Embryonic facial prominence (tissue), 1 donor: Measurements from ENCODE around the gene NFATC3.
A peak's percentile ranks its signal among the peaks of the same experiment; 100 is the strongest.

Source experiments
- DNase-seq: peaks from one replicate; pipeline ENCODE4 v3.0.0-alpha.2; 2016; ENCODE audit errors: extremely low spot score

Gene NFATC3

DNA sequence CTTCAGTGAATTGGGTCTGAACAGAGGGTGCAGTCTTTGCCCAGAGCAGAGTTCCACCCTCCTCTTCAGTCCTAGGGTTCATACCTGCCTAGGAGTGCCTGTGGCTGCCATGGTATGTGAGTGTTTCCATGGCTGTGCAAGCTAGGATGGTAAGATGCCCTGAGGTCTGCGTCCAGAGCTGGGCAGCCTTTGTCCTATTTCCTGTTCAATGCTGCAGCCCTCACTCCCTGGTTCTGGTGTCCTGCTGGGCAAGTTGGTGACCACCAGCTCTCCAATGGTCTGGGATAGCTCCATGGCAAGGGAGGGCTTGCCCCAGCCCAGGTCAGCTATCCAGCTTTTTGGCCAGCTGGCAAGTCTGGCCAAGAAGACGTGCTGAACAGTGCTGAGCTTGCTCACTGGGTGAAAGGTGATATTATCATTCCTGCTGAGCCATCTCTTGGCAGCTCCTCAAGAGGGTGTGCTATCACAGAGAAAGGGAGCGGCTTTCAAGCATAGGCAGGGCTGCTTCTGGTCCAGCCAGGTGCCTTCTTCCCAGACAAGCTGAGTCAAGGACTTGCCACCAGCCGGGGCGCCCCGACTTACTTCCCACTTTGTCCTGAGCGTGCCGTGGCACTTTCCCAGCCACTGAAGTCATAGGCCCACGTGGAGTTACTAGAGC lies 13.0 kb upstream of the NFATC3 start:
- DNase-seq: no peak

DNA sequence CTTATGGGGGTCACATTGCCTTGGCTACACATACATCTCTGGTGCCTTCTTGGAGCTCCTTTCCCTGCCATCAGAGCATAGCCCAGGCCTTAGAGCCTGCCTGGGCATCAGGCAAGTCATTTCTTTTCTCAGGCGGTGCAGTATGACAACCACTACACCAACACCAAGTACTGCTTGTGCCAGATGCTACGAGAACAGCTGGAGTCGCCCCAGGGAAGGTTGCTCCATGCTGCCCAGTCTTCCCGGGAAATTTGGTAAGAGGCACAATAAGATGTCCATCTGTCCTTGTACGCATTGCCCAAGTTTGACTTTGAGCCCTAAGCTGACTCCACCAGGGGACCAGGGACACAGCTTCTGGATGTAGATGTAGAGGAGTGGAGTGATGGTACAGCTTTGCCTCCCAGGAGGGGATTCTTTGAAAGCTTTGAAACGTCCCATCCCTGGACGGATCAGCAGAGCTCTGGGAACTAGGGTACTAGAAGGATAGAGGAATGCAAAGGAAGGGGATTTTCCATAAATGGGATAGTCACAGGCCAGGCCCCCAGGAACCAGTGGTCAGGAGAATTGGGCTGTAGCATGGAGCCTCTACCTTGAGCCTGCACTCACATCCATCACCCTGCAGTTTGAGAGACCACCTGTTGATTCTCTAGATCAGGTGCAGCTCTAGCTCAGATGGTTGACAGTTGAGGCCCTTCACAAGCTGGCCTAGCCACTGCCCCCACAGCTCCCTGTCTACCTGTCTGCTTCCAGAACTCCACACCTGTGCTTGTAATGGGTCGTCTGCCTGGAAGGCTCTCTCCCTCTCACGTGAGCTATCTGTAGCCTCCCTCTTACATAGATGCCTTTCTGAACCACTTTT lies 11.0 kb upstream of the NFATC3 start:
- no peak for DNase-seq

GRCh38 chr16:68074850-68075555 lies 10.2 kb upstream of the NFATC3 start:
- DNase-seq: no peak

DNA sequence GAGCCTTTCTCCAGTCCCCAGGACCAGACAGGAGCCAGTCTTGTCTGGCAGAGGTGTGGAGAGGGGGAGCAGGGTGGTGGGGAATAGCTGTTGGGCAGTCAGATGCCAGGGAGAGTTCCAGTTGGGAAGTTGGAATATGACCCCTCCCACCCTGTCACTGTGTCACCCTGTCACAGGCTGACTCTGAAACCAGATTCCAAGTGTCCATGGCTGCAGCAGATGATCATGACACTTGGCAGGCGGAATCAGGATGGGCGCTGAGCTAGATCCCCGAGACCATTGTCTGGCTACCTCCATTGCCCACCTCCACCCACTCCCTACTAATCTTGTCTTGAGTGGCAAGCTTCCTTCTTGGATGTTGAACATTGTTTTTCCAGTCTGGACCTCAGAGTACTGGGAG lies 9.2 kb upstream of the NFATC3 start:
- DNase-seq: no peak

GRCh38 chr16:68076560-68076959 lies 8.6 kb upstream of the NFATC3 start:
- no peak for DNase-seq

DNA sequence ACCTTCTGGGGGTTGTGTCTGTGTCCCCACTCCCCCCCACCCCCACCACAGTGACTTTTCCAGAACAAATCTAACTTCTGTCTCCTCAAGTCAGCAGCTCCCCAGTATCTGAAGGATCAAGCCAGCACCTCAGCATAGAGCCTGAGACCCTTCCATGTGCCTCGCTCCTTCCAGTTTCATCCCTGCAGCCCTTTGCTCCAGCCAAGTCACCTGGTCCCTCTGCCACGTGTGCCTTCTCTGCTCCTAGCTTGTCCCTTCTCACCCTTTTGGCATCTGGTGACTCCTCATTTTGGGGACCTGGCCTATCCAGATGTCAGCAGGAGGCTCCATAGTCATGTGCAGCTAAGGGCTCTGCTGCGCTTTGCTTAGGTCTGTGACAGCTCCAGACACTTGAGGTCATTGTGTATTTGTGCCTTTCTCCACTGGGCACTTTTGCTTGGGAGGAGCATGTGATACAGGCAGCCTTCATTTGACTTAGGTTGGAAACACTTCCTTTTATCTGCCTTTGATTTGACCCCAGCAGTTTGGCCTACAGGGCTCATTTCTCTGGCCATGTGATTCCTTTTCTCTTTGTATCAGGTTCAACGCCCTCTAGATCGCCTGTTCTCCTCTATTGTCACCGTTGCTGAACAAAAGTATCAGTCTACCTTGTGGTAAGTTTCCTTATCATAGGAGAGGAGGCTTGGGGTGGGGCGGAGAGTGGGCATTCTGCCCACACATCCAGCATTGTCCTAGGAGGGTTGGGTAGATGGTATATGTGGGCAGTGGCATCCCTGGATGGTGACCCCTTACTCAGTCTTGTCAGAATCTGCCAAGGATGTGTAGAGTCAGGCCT lies 7.1 kb upstream of the NFATC3 start:
- no peak for DNase-seq

- DNase-seq: no peak
Observed at GRCh38 chr16:68078701-68079375, 6.3 kb upstream of the NFATC3 start.

GRCh38 chr16:68079376-68079625 lies 5.9 kb upstream of the NFATC3 start:
- DNase-seq: no peak

- DNase-seq: no peak
Observed at GRCh38 chr16:68079626-68080344, 5.4 kb upstream of the NFATC3 start.

DNA sequence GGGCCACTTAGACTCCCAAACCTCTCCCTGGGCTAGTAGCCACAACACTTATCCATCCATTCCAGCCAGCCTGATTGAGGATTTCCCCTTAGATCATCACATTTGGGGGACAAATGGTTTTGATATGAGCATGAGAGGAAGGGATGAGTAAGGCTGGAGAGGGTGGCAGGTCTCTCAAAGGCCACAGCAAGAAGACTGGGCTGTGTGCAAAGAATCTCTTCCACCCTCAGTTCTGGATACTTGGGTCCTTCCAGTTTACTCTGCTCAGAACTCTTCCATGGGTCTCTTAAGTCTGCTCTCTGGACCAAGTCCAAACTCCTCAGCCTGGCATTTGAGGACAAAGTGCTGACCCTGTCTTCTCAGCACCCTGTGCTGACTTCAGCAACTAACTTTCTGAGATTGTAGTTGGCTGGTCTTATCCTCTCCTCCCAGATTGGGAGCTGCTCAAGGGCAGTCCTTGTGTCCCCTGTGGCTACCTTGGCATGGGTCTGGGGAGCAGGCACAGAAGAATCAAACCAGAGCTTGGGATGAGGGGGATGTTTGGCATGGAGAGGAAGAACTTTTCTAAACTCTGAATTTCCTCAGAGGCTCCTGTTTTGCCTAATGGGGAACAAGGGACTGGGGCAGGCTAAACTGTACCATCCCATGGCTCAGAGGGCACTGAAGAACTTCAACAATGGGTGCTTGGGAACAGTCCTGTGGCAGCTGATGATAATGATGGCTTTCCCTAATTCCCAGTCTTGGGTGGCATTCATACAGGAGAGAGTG lies 3.1 kb upstream of the NFATC3 start:
- DNase-seq: no peak

- DNase-seq: no peak
Observed at GRCh38 chr16:68082629-68083238, 2.4 kb upstream of the NFATC3 start.

DNA sequence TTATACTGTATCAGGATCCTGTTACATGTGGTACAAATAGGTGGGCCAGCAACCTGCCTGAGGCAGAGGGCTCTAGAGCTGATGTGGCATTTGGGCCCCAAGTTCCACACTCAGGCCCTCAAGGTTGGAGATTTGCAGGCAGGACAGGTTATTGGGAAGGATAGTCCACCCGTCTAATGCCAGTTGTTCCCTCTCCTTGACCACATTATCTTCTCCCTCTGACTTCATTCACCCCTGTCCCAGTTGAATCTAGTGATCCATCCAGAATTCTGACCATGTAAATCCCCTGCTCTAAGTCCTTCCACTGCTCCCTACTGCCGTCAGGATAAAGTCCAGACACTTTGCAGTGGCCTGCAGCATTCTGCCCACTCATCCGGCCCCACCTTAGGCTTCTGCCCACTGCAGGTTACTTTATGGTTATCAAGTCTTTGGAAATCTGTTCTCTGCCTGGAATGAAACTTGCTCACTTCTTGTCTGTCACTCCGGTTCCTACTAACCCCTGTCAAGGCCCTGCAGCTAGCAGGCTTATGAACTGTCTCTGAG lies 1.9 kb upstream of the NFATC3 start:
- DNase-seq: no peak

- no peak for DNase-seq
Observed at GRCh38 chr16:68083861-68084503, 1.2 kb upstream of the NFATC3 start.

GRCh38 chr16:68084504-68085258 lies 489 bp upstream of the NFATC3 start:
- peak; percentile 94 for DNase-seq

- no peak for DNase-seq
Observed at GRCh38 chr16:68086336-68086841, 1.2 kb downstream of the NFATC3 start.

DNA sequence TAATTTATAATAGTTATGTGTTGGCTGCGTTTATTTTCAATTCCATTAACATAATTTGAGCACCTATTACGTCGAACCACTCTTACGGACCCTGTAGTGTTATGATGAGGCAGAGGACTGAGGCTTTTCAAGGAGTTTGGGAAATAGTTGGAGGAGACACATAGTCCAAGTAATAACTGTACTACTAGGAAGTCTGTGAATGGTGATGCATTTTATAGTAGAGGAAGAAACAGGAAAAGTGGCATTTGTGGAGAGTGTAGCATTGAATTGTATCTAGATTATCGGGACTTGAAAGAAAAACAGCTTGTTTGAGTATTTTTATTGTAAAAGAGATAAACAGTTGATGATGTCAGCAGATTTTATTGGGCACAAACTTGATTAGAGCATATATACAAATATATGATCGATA lies 1.7 kb downstream of the NFATC3 start:
- DNase-seq: no peak

GRCh38 chr16:68087688-68088087 lies 2.5 kb downstream of the NFATC3 start:
- no peak for DNase-seq
